Stomach (tissue), 9 donors: ENCODE measurements around the gene EFCAB11. TPM values are rescaled to one million over a fixed set of nuclear protein-coding genes. Genes with fewer than 3 reads are reported as not detected.
A peak's percentile ranks its signal among the peaks of the same experiment; 100 is the strongest.
"Not testable (repeated sequence)": the region's sequence is repeated elsewhere in the genome, so short reads cannot be mapped to it uniquely, and the experiment has no call there.

Experiments
- DNase-seq, 2 donors: peaks; one replicate each; pipeline versions ENCODE4 v3.0.0 to v3.0.0-alpha.2; 2013 to 2019
- H3K27ac ChIP-seq, 5 donors: fragments of 200-600 bp in 4 of 5; sonication (generic) in 4 of 5; one replicate each; pipeline ENCODE4 v1.5.1; 2013 to 2019; ENCODE audit warnings: mild to moderate bottlenecking in 1 of 5, moderate library complexity in 1 of 5
- H3K27me3 ChIP-seq, 3 donors: fragments of 200-600 bp; sonication (generic); one replicate each; pipeline ENCODE4 v1.5.1; 2017 to 2019; ENCODE audit warnings: mixed run types in 1 of 3
- H3K36me3 ChIP-seq, 4 donors: fragments of 200-600 bp; sonication (generic); 1 replicate in 3 of 4; 2 replicates in 1 of 4; pipeline ENCODE4 v1.5.1; 2016 to 2019
- H3K4me1 ChIP-seq, 4 donors: fragments of 200-600 bp; sonication (generic); one replicate each; pipeline ENCODE4 v1.5.1; 2016 to 2019
- H3K4me3 ChIP-seq, 4 donors: fragments of 200-600 bp; sonication (generic) in 3 of 4; one replicate each; pipeline ENCODE4 v1.5.1; 2016 to 2019; ENCODE audit warnings: mild to moderate bottlenecking in 1 of 4
- H3K9me3 ChIP-seq, 4 donors: fragments of 200-600 bp; sonication (generic); one replicate each; pipeline ENCODE4 v1.5.1; 2016 to 2019
- CTCF ChIP-seq, 7 experiments: fragments of 450-650 bp in 4 of 7; fragments of 200-600 bp in 3 of 7; sonication (generic) in 3 of 7; IDR thresholded peaks; one replicate each; pipeline ENCODE4 v1.5.1; 2016 to 2019; ENCODE audit warnings: antibody characterized with exemption in 7 of 7, control low read depth in 2 of 7, mild to moderate bottlenecking in 1 of 7
- EP300 ChIP-seq: sonication (generic); formaldehyde crosslinking; IDR thresholded peaks from one replicate; pipeline ENCODE4 v1.6.1; 2017; ENCODE audit warnings: antibody characterized with exemption
- POLR2A ChIP-seq, 4 donors: fragments of 450-650 bp; IDR thresholded peaks; one replicate each; pipeline ENCODE4 v1.6.1; 2016; ENCODE audit warnings: antibody characterized with exemption in 4 of 4, control low read depth in 2 of 4, mild to moderate bottlenecking in 1 of 4, moderate library complexity in 1 of 4
- POLR2AphosphoS5 ChIP-seq, 3 donors: sonication (generic); formaldehyde crosslinking; IDR thresholded peaks; one replicate each; pipeline ENCODE4 v1.6.1; 2016; ENCODE audit warnings: antibody characterized with exemption in 3 of 3
- WGBS, 5 donors: extraction: QIAGEN DNeasy Blood & Tissue Kit in 3 of 5; methylation state at CpG; one replicate each; pipeline versions ENCODE4 v1.1.5 to v1.1.7; 2013 to 2018; 5-methylcytosine and 5-hydroxymethylcytosine counted together
- intact Hi-C: fragments of 100-400 bp; cut with DNase I; formaldehyde crosslinking; loops from one replicate; pipeline ENCODE4 v1.15.1; 2023; ENCODE audit warnings: low total_unique reads
- polyA plus RNA-seq, 3 donors: library from polyadenylated mRNA; stranded (reverse); fragments of 200-250 nt; gene quantifications; one replicate each; pipeline ENCODE4 v1.2.3, GENCODE V29; 2013
- total RNA-seq, 5 donors: library from RNA; depleted of rRNA; stranded (reverse); fragments of >200 nt; gene quantifications; one replicate each; pipeline versions ENCODE4 v1.1.0 to v1.2.3, GENCODE V29; 2014 to 2016
- donor health status: healthy with polysubstance abuse.
- donor health status: Bipolar disorder and iron deficiency.
- donor health status: healthy.

Gene EFCAB11
- total and polyA plus RNA-seq, 8 donors, result 4.5 to 20.4 (median 10.0) TPM

GRCh38 chr14:89900802-89901201 lies 53.7 kb downstream of the EFCAB11 start:
- DNase-seq, result no peak
- no peak for TF ChIP-seq POLR2A (IDR thresholded peaks at IDR 0.05)
- TF ChIP-seq CTCF (IDR thresholded peaks at IDR 0.05), result no peak
- no peak for TF ChIP-seq EP300
- TF ChIP-seq POLR2AphosphoS5 (IDR thresholded peaks at IDR 0.05), result no peak
- intact Hi-C loops, result no loop called here
- H3K9me3 ChIP-seq, result no peaks in the 10 kb centered on the region
- H3K4me3 ChIP-seq, result no peak overlapping the region
- no peaks in the 10 kb centered on the region for H3K27me3 ChIP-seq
- no peaks in the 10 kb centered on the region for H3K36me3 ChIP-seq
- no peak overlapping the region for H3K27ac ChIP-seq
- peaks cover 0 to 16% (median 6%) of the 10 kb centered on the region in 4 donors for H3K4me1 ChIP-seq
- 82 to 91% (median 85%) methylated on average over 4 of the region's 4 CpGs for WGBS, 5 donors

GRCh38 chr14:89899917-89900663 lies 54.4 kb downstream of the EFCAB11 start:
- Histone ChIP-seq H3K4me3 (no peak overlapping the region), H3K36me3 (no peaks in the 10 kb centered on the region), H3K9me3 (no peaks in the 10 kb centered on the region), H3K4me1 (peaks cover 0 to 16% (median 6%) of the 10 kb centered on the region in 4 donors), H3K27me3 (no peaks in the 10 kb centered on the region), H3K27ac (no peak overlapping the region)
- TF ChIP-seq EP300 (no peak), CTCF (IDR thresholded peaks at IDR 0.05) (peak in 5 of 7 experiments; percentile 10 to 52 (median 34))
- DNase-seq, result peak in 1 of 2 donors; percentile 51
- 76 to 82% (median 79%) methylated on average over 4 of the region's 4 CpGs for WGBS, 5 donors
- intact Hi-C loops, result no loop called here

- H3K4me1 ChIP-seq, result peaks cover 0 to 16% (median 6%) of the 10 kb centered on the region in 4 donors
- no peak overlapping the region for H3K27ac ChIP-seq
- TF ChIP-seq CTCF (IDR thresholded peaks at IDR 0.05), result no peak
- TF ChIP-seq EP300, result no peak
- TF ChIP-seq POLR2A (IDR thresholded peaks at IDR 0.05), result no peak
- no peak for TF ChIP-seq POLR2AphosphoS5 (IDR thresholded peaks at IDR 0.05)
- H3K36me3 ChIP-seq, result no peaks in the 10 kb centered on the region
- intact Hi-C loops, result no loop called here
- no peaks in the 10 kb centered on the region for H3K27me3 ChIP-seq
- no peak for DNase-seq
- 87 to 100% (median 92%) methylated on average over 1 of the region's 1 CpG for WGBS, 5 donors
- H3K4me3 ChIP-seq, result no peak overlapping the region
- no peaks in the 10 kb centered on the region for H3K9me3 ChIP-seq
Observed at GRCh38 chr14:89899291-89899690, 55.2 kb downstream of the EFCAB11 start.

- H3K9me3 ChIP-seq, intact Hi-C loops, H3K27ac ChIP-seq, H3K27me3 ChIP-seq, H3K36me3 ChIP-seq, DNase-seq, H3K4me3 ChIP-seq, H3K4me1 ChIP-seq: not testable (repeated sequence)
- 92 to 96% (median 96%) methylated on average over 3 of the region's 3 CpGs for WGBS, 5 donors
Observed at GRCh38 chr14:89893388-89893787, 61.1 kb downstream of the EFCAB11 start.

- Histone ChIP-seq H3K36me3 (no peaks in the 10 kb centered on the region), H3K9me3 (peaks cover 0 to 6% (median 2%) of the 10 kb centered on the region in 4 donors), H3K27ac (no peak overlapping the region), H3K27me3 (no peaks in the 10 kb centered on the region), H3K4me3 (no peak overlapping the region), H3K4me1 (no peaks in the 10 kb centered on the region)
- DNase-seq, result no peak
- TF ChIP-seq POLR2AphosphoS5 (IDR thresholded peaks at IDR 0.05), result no peak
- TF ChIP-seq EP300, result no peak
- TF ChIP-seq CTCF (IDR thresholded peaks at IDR 0.05), result no peak
- no peak for TF ChIP-seq POLR2A (IDR thresholded peaks at IDR 0.05)
- intact Hi-C loops, result no loop called here
- WGBS, 5 donors, result 82 to 92% (median 89%) methylated on average over 5 to 6 of the region's 6 CpGs
Observed at GRCh38 chr14:89892953-89893352, 61.6 kb downstream of the EFCAB11 start.

GRCh38 chr14:89891721-89892120 lies 62.8 kb downstream of the EFCAB11 start:
- H3K27ac ChIP-seq, DNase-seq, H3K9me3 ChIP-seq, H3K27me3 ChIP-seq, H3K36me3 ChIP-seq, H3K4me1 ChIP-seq, intact Hi-C loops, H3K4me3 ChIP-seq: not testable (repeated sequence)
- WGBS, 5 donors, result 95 to 98% (median 97%) methylated on average over 30 to 35 of the region's 35 CpGs
